ENCODE measurements around the gene IGFBPL1.

GRCh38 chr9:38416461-38416860 is 7.8 kb downstream of the IGFBPL1 start:
- TF ChIP-seq CTCF (IDR thresholded peaks at IDR 0.05) (no peak), POLR2A (IDR thresholded peaks at IDR 0.05) (no peak)
